Fibroblast of skin of left biceps (primary cell): ENCODE measurements around the gene STARD10.
A peak's percentile ranks its signal among the peaks of the same experiment; 100 is the strongest.
"Not testable (repeated sequence)": the region's sequence is repeated elsewhere in the genome, so short reads cannot be mapped to it uniquely, and the experiment has no call there.

Experiments used
- DNase-seq, 2 experiments: peaks; one replicate each; pipeline ENCODE4 v3.0.0-alpha.2; 2013; ENCODE audit warnings: low read depth in 2 of 2

Gene STARD10

GRCh38 chr11:72807792-72808191, 13.9 kb upstream of the STARD10 start:
- no peak for DNase-seq

GRCh38 chr11:72807021-72807693, 13.3 kb upstream of the STARD10 start:
- DNase-seq, result no peak

- not testable (repeated sequence) for DNase-seq
Observed at GRCh38 chr11:72806378-72806777, 12.5 kb upstream of the STARD10 start.

GRCh38 chr11:72805216-72805615, 11.4 kb upstream of the STARD10 start:
- DNase-seq, result no peak

- no peak for DNase-seq
Observed at GRCh38 chr11:72802822-72803221, 9.0 kb upstream of the STARD10 start.

GRCh38 chr11:72799441-72799840, 5.6 kb upstream of the STARD10 start:
- no peak for DNase-seq

- DNase-seq, result no peak
Observed at GRCh38 chr11:72798361-72798760, 4.5 kb upstream of the STARD10 start.

- DNase-seq, result no peak
Observed at GRCh38 chr11:72793076-72793424, 797 bp downstream of the STARD10 start.

GRCh38 chr11:72792437-72793021, 1.3 kb downstream of the STARD10 start:
- no peak for DNase-seq

- not testable (repeated sequence) for DNase-seq
Observed at GRCh38 chr11:72791228-72791627, 2.6 kb downstream of the STARD10 start.

- peak; percentile 82 for DNase-seq
Observed at GRCh38 chr11:72789493-72790131, 4.2 kb downstream of the STARD10 start.

GRCh38 chr11:72788241-72788640, 5.6 kb downstream of the STARD10 start:
- no peak for DNase-seq

- no peak for DNase-seq
Observed at GRCh38 chr11:72787216-72788104, 6.4 kb downstream of the STARD10 start.

GRCh38 chr11:72786305-72787215, 7.3 kb downstream of the STARD10 start:
- DNase-seq, result no peak

- DNase-seq, result no peak
Observed at GRCh38 chr11:72784662-72785061, 9.2 kb downstream of the STARD10 start.

- DNase-seq, result no peak
Observed at GRCh38 chr11:72783144-72783905, 10.5 kb downstream of the STARD10 start.

- DNase-seq, result no peak
Observed at GRCh38 chr11:72782081-72782920, 11.5 kb downstream of the STARD10 start.

- no peak for DNase-seq
Observed at GRCh38 chr11:72781313-72782080, 12.3 kb downstream of the STARD10 start.

GRCh38 chr11:72781063-72781312, 12.9 kb downstream of the STARD10 start:
- no peak for DNase-seq
